Liver (tissue), 9 donors: Measurements from ENCODE around the gene PPP1R3E. TPM values are rescaled to one million over a fixed set of nuclear protein-coding genes. Genes with fewer than 3 reads are reported as not detected.

Source experiments
- DNase-seq: peaks from one replicate; pipeline ENCODE4 v3.0.0-alpha.2; 2017; ENCODE audit warnings: low spot score
- H3K27ac ChIP-seq, 2 donors: one replicate each; pipeline ENCODE4 v1.7.0; 2013; ENCODE audit warnings: inconsistent platforms in 2 of 2, low read length in 2 of 2, control low read depth in 1 of 2, low read depth in 1 of 2, mild to moderate bottlenecking in 1 of 2
- H3K27me3 ChIP-seq, 4 donors: one replicate each; pipeline versions ENCODE4 v1.6.1 to v1.7.0; 2013; ENCODE audit warnings: low read length in 3 of 4, inconsistent platforms in 1 of 4, mild to moderate bottlenecking in 1 of 4, moderate library complexity in 1 of 4; ENCODE audit not compliant: control insufficient read depth in 4 of 4, insufficient read depth in 4 of 4
- H3K36me3 ChIP-seq, 4 donors: one replicate each; pipeline versions ENCODE4 v1.6.1 to v1.7.0; 2013; ENCODE audit warnings: low read length in 3 of 4, mild to moderate bottlenecking in 3 of 4, low read depth in 1 of 4, moderate library complexity in 1 of 4; ENCODE audit not compliant: control insufficient read depth in 4 of 4, insufficient read depth in 3 of 4
- H3K4me1 ChIP-seq, 4 donors: one replicate each; pipeline versions ENCODE4 v1.6.1 to v1.7.0; 2013; ENCODE audit warnings: low read length in 3 of 4, mild to moderate bottlenecking in 3 of 4, moderate library complexity in 1 of 4; ENCODE audit not compliant: control insufficient read depth in 4 of 4, insufficient read depth in 4 of 4
- H3K4me3 ChIP-seq, 3 donors: one replicate each; pipeline versions ENCODE4 v1.6.1 to v1.7.0; 2013; ENCODE audit warnings: low read length in 3 of 3, control low read depth in 1 of 3, low read depth in 1 of 3, mild to moderate bottlenecking in 1 of 3
- H3K9ac ChIP-seq, 2 donors: one replicate each; pipeline ENCODE4 v1.7.0; 2013; ENCODE audit warnings: low read length in 2 of 2, mild to moderate bottlenecking in 2 of 2, moderate library complexity in 2 of 2, control low read depth in 1 of 2, low read depth in 1 of 2
- H3K9me3 ChIP-seq, 4 donors: one replicate each; pipeline versions ENCODE4 v1.6.1 to v1.7.0; 2013; ENCODE audit warnings: low read length in 3 of 4; ENCODE audit not compliant: control insufficient read depth in 4 of 4
- EGR1 ChIP-seq, 2 donors: IDR thresholded peaks; 2 replicates each; pipeline ENCODE4 v1.6.1; 2016 to 2018; ENCODE audit warnings: antibody characterized with exemption in 2 of 2, low read depth in 2 of 2
- GABPA ChIP-seq, 2 donors: IDR thresholded peaks in 1 of 2; conservative IDR thresholded peaks in 1 of 2; 2 replicates each; pipeline ENCODE4 v1.6.1; 2016; ENCODE audit warnings: antibody characterized with exemption in 2 of 2, mild to moderate bottlenecking in 1 of 2, moderate library complexity in 1 of 2
- HNF4G ChIP-seq: IDR thresholded peaks from 2 replicates; pipeline ENCODE4 v1.6.1; 2016; ENCODE audit warnings: antibody characterized with exemption
- JUND ChIP-seq, 2 donors: IDR thresholded peaks; 2 replicates each; pipeline ENCODE4 v1.6.1; 2016; ENCODE audit warnings: antibody characterized with exemption in 2 of 2
- RAD21 ChIP-seq, 2 donors: IDR thresholded peaks; 2 replicates each; pipeline ENCODE4 v1.6.1; 2016; ENCODE audit warnings: antibody characterized with exemption in 2 of 2, mild to moderate bottlenecking in 2 of 2
- SP1 ChIP-seq: IDR thresholded peaks from 2 replicates; pipeline ENCODE4 v1.6.1; 2018; ENCODE audit warnings: antibody characterized with exemption, mild to moderate bottlenecking
- TAF1 ChIP-seq: conservative IDR thresholded peaks from 2 replicates; pipeline ENCODE4 v1.6.1; 2016; ENCODE audit warnings: antibody characterized with exemption, mild to moderate bottlenecking
- YY1 ChIP-seq: IDR thresholded peaks from 2 replicates; pipeline ENCODE4 v1.6.1; 2016; ENCODE audit warnings: antibody characterized with exemption, mild to moderate bottlenecking
- WGBS: extraction: QIAGEN DNeasy Blood & Tissue Kit; methylation state at CpG from one replicate; pipeline ENCODE4 v1.1.7; 2013; 5-methylcytosine and 5-hydroxymethylcytosine counted together
- polyA plus RNA-seq, 2 donors: library from polyadenylated mRNA; stranded (reverse) in 1 of 2; unstranded in 1 of 2; fragments of 200-250 nt in 1 of 2; fragments of >200 nt in 1 of 2; fragmentation: Nextera tagmentation in 1 of 2; extraction: Ambion mirVana in 1 of 2; gene quantifications; one replicate each; pipeline versions ENCODE4 v1.2.1 to v1.2.3, GENCODE V29; 2013 to 2015
- total RNA-seq, 2 donors: library from RNA; depleted of rRNA; stranded (reverse); fragments of >200 nt; gene quantifications; one replicate each; pipeline ENCODE4 v1.2.3, GENCODE V29; 2014
- TF ChIP-seq, protein P1 (sequence below): fragments of 150-350 bp; IDR thresholded peaks from 2 replicates; pipeline ENCODE4 v1.5.1; 2017; ENCODE audit warnings: improper control_type of control experiment, low read depth, low read length; ENCODE audit not compliant: missing input control
- TF ChIP-seq, protein P2 (sequence below): IDR thresholded peaks from 2 replicates; pipeline ENCODE4 v1.6.1; 2016; ENCODE audit warnings: antibody characterized with exemption
- TF ChIP-seq, protein P3 (sequence below): IDR thresholded peaks from 2 replicates; pipeline ENCODE4 v1.6.1; 2016; ENCODE audit warnings: antibody characterized with exemption
- TF ChIP-seq, protein P4 (sequence below): IDR thresholded peaks from 2 replicates; pipeline ENCODE4 v1.6.1; 2016; ENCODE audit warnings: antibody characterized with exemption
- donor health status: healthy.
- donor health status: healthy.
- donor health status: healthy.
- donor health status: healthy.
- donor health status: healthy.

PPP1R3E gene
- total and polyA plus RNA-seq, 4 donors, result 2.5 to 4.7 (median 3.6) TPM

DNA sequence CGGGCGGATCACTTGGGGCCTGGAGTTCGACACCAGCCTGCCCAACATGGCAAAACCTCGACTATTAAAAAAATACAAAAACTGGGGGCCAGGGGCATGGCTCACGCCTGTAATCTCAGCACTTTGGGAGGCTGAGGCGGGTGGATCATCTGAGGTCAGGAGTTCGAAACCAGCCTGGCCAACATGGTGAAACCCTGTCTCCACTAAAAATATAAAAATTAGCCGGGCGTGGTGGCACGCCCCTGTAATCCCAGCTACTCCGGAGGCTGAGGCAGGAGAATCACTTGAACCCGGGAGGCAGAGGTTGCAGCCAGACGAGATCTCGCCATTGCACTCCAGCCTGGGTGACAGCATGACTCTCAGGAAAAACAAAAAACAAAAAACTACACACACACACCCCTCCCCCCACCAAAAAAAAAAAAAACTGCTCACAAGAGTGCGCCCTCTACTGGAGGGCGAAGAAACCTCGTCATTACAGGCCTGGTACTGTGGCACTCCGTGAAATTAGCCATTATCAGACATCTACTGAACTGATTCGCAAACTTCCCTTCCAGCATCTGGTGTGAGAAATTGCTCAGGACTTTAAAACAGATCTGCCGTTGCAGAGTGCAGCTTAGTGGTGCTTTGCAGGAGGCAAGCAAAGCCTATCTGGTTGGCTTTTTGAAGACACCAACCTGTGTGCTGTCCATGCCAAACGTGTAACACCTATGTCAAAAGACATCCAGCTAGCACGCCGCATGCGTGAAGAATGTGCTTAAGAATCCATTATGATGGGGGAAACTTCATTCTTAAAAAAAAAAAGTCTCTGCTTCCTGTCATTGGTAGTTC, 7.7 kb downstream of the PPP1R3E start:
- H3K9ac ChIP-seq, result no peak overlapping the region
- peak; percentile 53 for DNase-seq
- H3K27ac ChIP-seq, result no peak overlapping the region
- WGBS, result 35% methylated on average over 24 of the region's 24 CpGs
- H3K4me1 ChIP-seq, result peaks cover 0 to 8% (median 4%) of the 10 kb centered on the region in 4 donors
- no peak overlapping the region for H3K4me3 ChIP-seq
- H3K36me3 ChIP-seq, result peaks cover 0 to 5% (median 2%) of the 10 kb centered on the region in 4 donors
- no peak for TF ChIP-seq EGR1 (IDR thresholded peaks at IDR 0.05; ENCODE audit: low read depth in 2 of 2)
- peak; percentile 68 to 79 for TF ChIP-seq RAD21 (IDR thresholded peaks at IDR 0.05)
- TF ChIP-seq, protein P1, sequence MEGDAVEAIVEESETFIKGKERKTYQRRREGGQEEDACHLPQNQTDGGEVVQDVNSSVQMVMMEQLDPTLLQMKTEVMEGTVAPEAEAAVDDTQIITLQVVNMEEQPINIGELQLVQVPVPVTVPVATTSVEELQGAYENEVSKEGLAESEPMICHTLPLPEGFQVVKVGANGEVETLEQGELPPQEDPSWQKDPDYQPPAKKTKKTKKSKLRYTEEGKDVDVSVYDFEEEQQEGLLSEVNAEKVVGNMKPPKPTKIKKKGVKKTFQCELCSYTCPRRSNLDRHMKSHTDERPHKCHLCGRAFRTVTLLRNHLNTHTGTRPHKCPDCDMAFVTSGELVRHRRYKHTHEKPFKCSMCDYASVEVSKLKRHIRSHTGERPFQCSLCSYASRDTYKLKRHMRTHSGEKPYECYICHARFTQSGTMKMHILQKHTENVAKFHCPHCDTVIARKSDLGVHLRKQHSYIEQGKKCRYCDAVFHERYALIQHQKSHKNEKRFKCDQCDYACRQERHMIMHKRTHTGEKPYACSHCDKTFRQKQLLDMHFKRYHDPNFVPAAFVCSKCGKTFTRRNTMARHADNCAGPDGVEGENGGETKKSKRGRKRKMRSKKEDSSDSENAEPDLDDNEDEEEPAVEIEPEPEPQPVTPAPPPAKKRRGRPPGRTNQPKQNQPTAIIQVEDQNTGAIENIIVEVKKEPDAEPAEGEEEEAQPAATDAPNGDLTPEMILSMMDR, result peak; percentile 84
- H3K27me3 ChIP-seq, result no peaks in the 10 kb centered on the region
- no peaks in the 10 kb centered on the region for H3K9me3 ChIP-seq

DNA sequence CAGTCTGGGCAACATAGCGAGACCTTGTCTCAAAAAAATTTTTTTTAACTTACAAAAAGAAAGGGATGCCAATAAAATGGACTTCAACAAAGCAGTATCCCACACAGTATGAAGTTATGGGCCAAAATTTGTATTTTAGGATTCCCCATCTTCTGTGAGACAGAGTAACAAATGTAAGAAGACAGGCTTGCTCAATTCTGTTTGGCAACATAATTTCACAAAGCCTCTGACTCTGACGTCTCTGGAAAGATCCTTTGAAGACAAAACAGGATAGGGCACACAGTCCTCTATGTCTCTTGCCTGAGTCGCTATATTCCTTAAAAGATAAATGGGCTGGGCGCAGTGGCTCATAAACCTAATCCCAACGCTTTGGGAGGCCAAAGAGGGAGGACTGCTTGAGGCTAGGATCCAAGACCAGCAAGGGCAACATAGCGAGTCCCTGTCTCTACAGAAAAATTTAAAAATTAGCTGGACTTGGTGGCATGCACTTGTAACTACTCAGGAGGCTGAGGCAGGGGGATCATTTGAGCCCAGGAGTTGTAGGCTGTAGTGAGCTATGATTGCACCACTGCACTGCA, 15.7 kb downstream of the PPP1R3E start:
- Histone ChIP-seq H3K4me1 (peaks cover 5 to 17% (median 16%) of the 10 kb centered on the region in 4 donors), H3K4me3 (peak overlapping the region; percentile 68 to 92 (median 74)), H3K27ac (peak overlapping the region; percentile 93 to 98), H3K27me3 (no peaks in the 10 kb centered on the region), H3K36me3 (no peaks in the 10 kb centered on the region), H3K9me3 (no peaks in the 10 kb centered on the region), H3K9ac (peak overlapping the region; percentile 94 to 97)
- 60% methylated on average over 6 of the region's 6 CpGs for WGBS
- TF ChIP-seq, protein P2, sequence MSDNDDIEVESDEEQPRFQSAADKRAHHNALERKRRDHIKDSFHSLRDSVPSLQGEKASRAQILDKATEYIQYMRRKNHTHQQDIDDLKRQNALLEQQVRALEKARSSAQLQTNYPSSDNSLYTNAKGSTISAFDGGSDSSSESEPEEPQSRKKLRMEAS, result no peak
- no peak for TF ChIP-seq EGR1 (IDR thresholded peaks at IDR 0.05; ENCODE audit: low read depth in 2 of 2)
- TF ChIP-seq, protein P3, sequence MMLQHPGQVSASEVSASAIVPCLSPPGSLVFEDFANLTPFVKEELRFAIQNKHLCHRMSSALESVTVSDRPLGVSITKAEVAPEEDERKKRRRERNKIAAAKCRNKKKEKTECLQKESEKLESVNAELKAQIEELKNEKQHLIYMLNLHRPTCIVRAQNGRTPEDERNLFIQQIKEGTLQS, result no peak
- no peak for TF ChIP-seq SP1
- no peak for TF ChIP-seq GABPA (IDR thresholded peaks at IDR 0.05 in 1 of 2, conservative IDR thresholded peaks at IDR 0.05 in 1 of 2)
- no peak for TF ChIP-seq TAF1
- TF ChIP-seq, protein P4, sequence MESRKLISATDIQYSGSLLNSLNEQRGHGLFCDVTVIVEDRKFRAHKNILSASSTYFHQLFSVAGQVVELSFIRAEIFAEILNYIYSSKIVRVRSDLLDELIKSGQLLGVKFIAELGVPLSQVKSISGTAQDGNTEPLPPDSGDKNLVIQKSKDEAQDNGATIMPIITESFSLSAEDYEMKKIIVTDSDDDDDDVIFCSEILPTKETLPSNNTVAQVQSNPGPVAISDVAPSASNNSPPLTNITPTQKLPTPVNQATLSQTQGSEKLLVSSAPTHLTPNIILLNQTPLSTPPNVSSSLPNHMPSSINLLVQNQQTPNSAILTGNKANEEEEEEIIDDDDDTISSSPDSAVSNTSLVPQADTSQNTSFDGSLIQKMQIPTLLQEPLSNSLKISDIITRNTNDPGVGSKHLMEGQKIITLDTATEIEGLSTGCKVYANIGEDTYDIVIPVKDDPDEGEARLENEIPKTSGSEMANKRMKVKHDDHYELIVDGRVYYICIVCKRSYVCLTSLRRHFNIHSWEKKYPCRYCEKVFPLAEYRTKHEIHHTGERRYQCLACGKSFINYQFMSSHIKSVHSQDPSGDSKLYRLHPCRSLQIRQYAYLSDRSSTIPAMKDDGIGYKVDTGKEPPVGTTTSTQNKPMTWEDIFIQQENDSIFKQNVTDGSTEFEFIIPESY, result no peak
- no peak for TF ChIP-seq YY1
- no peak for TF ChIP-seq HNF4G
- TF ChIP-seq RAD21 (IDR thresholded peaks at IDR 0.05), result no peak
- TF ChIP-seq JUND (IDR thresholded peaks at IDR 0.05), result no peak
- DNase-seq, result no peak
